Neural crest cell (in vitro differentiated cells): ENCODE measurements around the gene ROPN1L. TPM values are rescaled to one million over a fixed set of nuclear protein-coding genes. Genes with fewer than 3 reads are reported as not detected.

ENCODE experiments used
- DNase-seq: peaks from one replicate; pipeline ENCODE4 v3.0.0; 2021; ENCODE audit warnings: low read depth, mixed read lengths, low spot score
- H3K27ac Mint-ChIP-seq: one replicate; pipeline ENCODE4 v1.8.0; 2021; ENCODE audit warnings: mild to moderate bottlenecking, mixed read lengths; ENCODE audit not compliant: unreplicated experiment
- H3K27me3 Mint-ChIP-seq: 2 replicates; pipeline ENCODE4 v1.8.0; 2021; ENCODE audit warnings: low read depth, mild to moderate bottlenecking, mixed read lengths
- H3K36me3 Mint-ChIP-seq: 2 replicates; pipeline ENCODE4 v1.8.0; 2021; ENCODE audit warnings: low read depth, mild to moderate bottlenecking, mixed read lengths
- H3K4me1 Mint-ChIP-seq: 2 replicates; pipeline ENCODE4 v1.8.0; 2021; ENCODE audit warnings: mixed read lengths
- H3K4me3 Mint-ChIP-seq: one replicate; pipeline ENCODE4 v1.8.0; 2021; ENCODE audit warnings: mild to moderate bottlenecking, mixed read lengths
- H3K9me3 Mint-ChIP-seq: 2 replicates; pipeline ENCODE4 v1.8.0; 2021; ENCODE audit warnings: mixed read lengths
- CTCF ChIP-seq: fragments of 200-600 bp; sonication (generic); conservative IDR thresholded peaks from 2 replicates; pipeline ENCODE4 v1.5.0; 2021; ENCODE audit warnings: antibody characterized with exemption, mild to moderate bottlenecking
- total RNA-seq: library from RNA; stranded (reverse); gene quantifications from 2 replicates; pipeline ENCODE4 v1.2.1, GENCODE V29; 2021

Gene ROPN1L
- total RNA-seq, 1 donor from 2014 or later = 0.68 TPM

- Mint-ChIP-seq H3K9me3 (no peaks in the 10 kb centered on the region), H3K36me3 (peaks cover 2% of the 10 kb centered on the region), H3K4me1 (peaks cover 27% of the 10 kb centered on the region), H3K27ac (no peak overlapping the region), H3K4me3 (no peak overlapping the region), H3K27me3 (peaks cover 7% of the 10 kb centered on the region)
- no peak for DNase-seq
- TF ChIP-seq CTCF = no peak
These were observed 27.8 kb downstream of the ROPN1L start for GRCh38 chr5:10469253-10470050.

- H3K36me3 Mint-ChIP-seq = peaks cover 2% of the 10 kb centered on the region
- peaks cover 3% of the 10 kb centered on the region for H3K9me3 Mint-ChIP-seq
- no peak overlapping the region for H3K27ac Mint-ChIP-seq
- H3K4me1 Mint-ChIP-seq = peaks cover 27% of the 10 kb centered on the region
- DNase-seq = no peak
- no peak for TF ChIP-seq CTCF
- H3K4me3 Mint-ChIP-seq = no peak overlapping the region
- peaks cover 7% of the 10 kb centered on the region for H3K27me3 Mint-ChIP-seq
These were observed 29.0 kb downstream of the ROPN1L start for GRCh38 chr5:10470669-10471068.

GRCh38 chr5:10471677-10472076, 30.0 kb downstream of the ROPN1L start:
- Mint-ChIP-seq H3K9me3 (peaks cover 3% of the 10 kb centered on the region), H3K4me3 (no peak overlapping the region), H3K4me1 (peaks cover 17% of the 10 kb centered on the region), H3K27ac (no peak overlapping the region), H3K36me3 (peaks cover 2% of the 10 kb centered on the region), H3K27me3 (peaks cover 5% of the 10 kb centered on the region)
- no peak for TF ChIP-seq CTCF
- no peak for DNase-seq

GRCh38 chr5:10474521-10475075, 32.9 kb downstream of the ROPN1L start:
- Mint-ChIP-seq H3K9me3 (peaks cover 3% of the 10 kb centered on the region), H3K4me3 (no peak overlapping the region), H3K36me3 (peaks cover 2% of the 10 kb centered on the region), H3K4me1 (no peaks in the 10 kb centered on the region), H3K27me3 (peaks cover 5% of the 10 kb centered on the region), H3K27ac (no peak overlapping the region)
- TF ChIP-seq CTCF = no peak
- no peak for DNase-seq

- H3K4me3 Mint-ChIP-seq = no peak overlapping the region
- no peak for TF ChIP-seq CTCF
- peaks cover 3% of the 10 kb centered on the region for H3K9me3 Mint-ChIP-seq
- H3K36me3 Mint-ChIP-seq = peaks cover 2% of the 10 kb centered on the region
- DNase-seq = no peak
- H3K27ac Mint-ChIP-seq = no peak overlapping the region
- peaks cover 5% of the 10 kb centered on the region for H3K27me3 Mint-ChIP-seq
- peaks cover 3% of the 10 kb centered on the region for H3K4me1 Mint-ChIP-seq
These were observed 34.4 kb downstream of the ROPN1L start for GRCh38 chr5:10475931-10476676.
